H1 (cell line): Measurements from ENCODE around the gene CACNA1G. TPM values are rescaled to one million over a fixed set of nuclear protein-coding genes. Genes with fewer than 3 reads are reported as not detected.

Experiments used
- CTCF ChIA-PET: fragments of 300-600 bp; sonication (Branson Sonifier 250); formaldehyde crosslinking; loops from one replicate; lab custom pipeline; 2021; ENCODE audit not compliant: partially characterized antibody; lab: Charles Lee
- POLR2A ChIA-PET: fragments of 300-600 bp; sonication (Branson Sonifier 250); formaldehyde crosslinking; loops from one replicate; lab custom pipeline; 2021; ENCODE audit warnings: inconsistent platforms; ENCODE audit not compliant: partially characterized antibody; lab: Charles Lee
- DNase-seq, 2 experiments: peaks; one replicate each; pipeline versions ENCODE4 v3.0.0 to v3.0.0-alpha.2; 2010 to 2022; ENCODE audit warnings: low spot score in 2 of 2, low read depth in 1 of 2, mixed read lengths in 1 of 2
- FAIRE-seq: peaks from 2 replicates; lab custom pipeline; 2011; peaks lifted over from hg19 to GRCh38; lab: Jason Lieb, UNC
- H2AFZ ChIP-seq: 2 replicates; pipeline ENCODE4 v1.8.1; 2012; ENCODE audit warnings: low read length, inconsistent platforms
- H2AK5ac ChIP-seq: 2 replicates; pipeline ENCODE4 v1.6.1; 2013; ENCODE audit warnings: low read depth, low read length
- H2BK120ac ChIP-seq: replicated peaks from 2 replicates; pipeline ENCODE3; 2013; ENCODE audit warnings: low read depth, low read length, inconsistent platforms
- H2BK12ac ChIP-seq: 2 replicates; pipeline ENCODE4 v1.6.1; 2013; ENCODE audit warnings: low read depth, low read length
- H2BK15ac ChIP-seq: 2 replicates; pipeline ENCODE4 v1.6.1; 2013; ENCODE audit warnings: low read length
- H2BK20ac ChIP-seq: 2 replicates; pipeline ENCODE4 v1.6.1; 2013; ENCODE audit warnings: low read length
- H2BK5ac ChIP-seq: 2 replicates; pipeline ENCODE4 v1.6.1; 2013; ENCODE audit warnings: low read depth, low read length
- H3K14ac ChIP-seq: 2 replicates; pipeline ENCODE4 v1.6.1; 2013; ENCODE audit warnings: inconsistent platforms; ENCODE audit not compliant: insufficient read length
- H3K18ac ChIP-seq: 2 replicates; pipeline ENCODE4 v1.6.1; 2013; ENCODE audit warnings: low read length; ENCODE audit errors: extremely low read depth
- H3K23ac ChIP-seq: 2 replicates; pipeline ENCODE4 v1.6.1; 2013; ENCODE audit warnings: inconsistent platforms; ENCODE audit not compliant: insufficient read length
- H3K23me2 ChIP-seq: 2 replicates; pipeline ENCODE4 v1.6.1; 2013; ENCODE audit warnings: low read depth, low read length
- H3K27ac ChIP-seq: 2 replicates; pipeline ENCODE4 v1.6.1; 2011; ENCODE audit warnings: low read depth, low read length, inconsistent platforms
- H3K27me3 ChIP-seq, 4 experiments: replicated peaks in 1 of 4; 1 replicate in 1 of 4; 2 replicates in 3 of 4; pipeline versions ENCODE4 v1.6.1 to v1.8.1; 2011 to 2013; ENCODE audit warnings: low read length in 3 of 4, mild to moderate bottlenecking in 3 of 4, inconsistent platforms in 2 of 4, mixed read lengths in 2 of 4, moderate library complexity in 1 of 4; ENCODE audit not compliant: control insufficient read depth in 3 of 4, insufficient read depth in 3 of 4; ENCODE audit errors: extremely low read depth in 1 of 4
- H3K36me3 ChIP-seq, 4 experiments: 2 replicates each; pipeline versions ENCODE4 v1.6.1 to v1.8.1; 2011 to 2013; ENCODE audit warnings: mild to moderate bottlenecking in 4 of 4, low read length in 3 of 4, moderate library complexity in 2 of 4, control low read depth in 1 of 4, inconsistent platforms in 1 of 4; ENCODE audit not compliant: insufficient read depth in 4 of 4, control insufficient read depth in 2 of 4
- H3K4ac ChIP-seq: replicated peaks from 2 replicates; pipeline ENCODE3; 2013; ENCODE audit warnings: low read length, low read depth, mixed read lengths, inconsistent platforms; ENCODE audit not compliant: insufficient read length
- H3K4me1 ChIP-seq, 4 experiments: replicated peaks in 1 of 4; 1 replicate in 1 of 4; 2 replicates in 3 of 4; pipeline versions ENCODE4 v1.6.1 to v1.8.1; 2011 to 2013; ENCODE audit warnings: low read length in 3 of 4, inconsistent platforms in 2 of 4, mixed read lengths in 1 of 4; ENCODE audit not compliant: insufficient read depth in 4 of 4, control insufficient read depth in 3 of 4
- H3K4me2 ChIP-seq, 2 experiments: 2 replicates each; pipeline versions ENCODE4 v1.6.1 to v1.8.1; 2011 to 2013; ENCODE audit warnings: low read depth in 2 of 2, low read length in 2 of 2, control low read depth in 1 of 2, inconsistent platforms in 1 of 2, mild to moderate bottlenecking in 1 of 2; ENCODE audit not compliant: insufficient read depth in 1 of 2
- H3K4me3 ChIP-seq, 4 experiments: fragments of 200-600, 300-600 bp in 1 of 4; sonication (generic), shearing (Covaris generic), sonication (Bioruptor Twin) in 1 of 4; 2 replicates each; pipeline versions ENCODE4 v1.5.1 to v1.8.1; 2011 to 2016; ENCODE audit warnings: low read length in 4 of 4, low read depth in 3 of 4, control low read depth in 2 of 4, inconsistent platforms in 2 of 4, mild to moderate bottlenecking in 2 of 4, mixed read lengths in 1 of 4, moderate library complexity in 1 of 4; ENCODE audit not compliant: insufficient read depth in 2 of 4; ENCODE audit errors: extremely low read depth in 1 of 4
- H3K56ac ChIP-seq: replicated peaks from 2 replicates; pipeline ENCODE3; 2013; ENCODE audit warnings: low read depth, mild to moderate bottlenecking, mixed read lengths, low read length, inconsistent platforms; ENCODE audit not compliant: insufficient read length
- H3K79me1 ChIP-seq: 2 replicates; pipeline ENCODE4 v1.6.1; 2013; ENCODE audit warnings: low read depth, low read length, control low read depth
- H3K79me2 ChIP-seq, 2 experiments: 2 replicates each; pipeline versions ENCODE4 v1.6.1 to v1.8.1; 2012 to 2013; ENCODE audit warnings: low read length in 2 of 2, mild to moderate bottlenecking in 2 of 2, inconsistent platforms in 1 of 2; ENCODE audit not compliant: insufficient read depth in 2 of 2, control insufficient read depth in 1 of 2
- H3K9ac ChIP-seq, 4 experiments: replicated peaks in 1 of 4; 1 replicate in 1 of 4; 2 replicates in 3 of 4; pipeline versions ENCODE4 v1.6.1 to v1.8.1; 2011 to 2013; ENCODE audit warnings: low read depth in 3 of 4, low read length in 3 of 4, control low read depth in 2 of 4, mild to moderate bottlenecking in 2 of 4, moderate library complexity in 2 of 4, inconsistent platforms in 1 of 4; ENCODE audit errors: extremely low read depth in 1 of 4
- H3K9me3 ChIP-seq, 2 experiments: 2 replicates each; pipeline versions ENCODE4 v1.6.1 to v1.8.1; 2012 to 2013; ENCODE audit warnings: mild to moderate bottlenecking in 2 of 2, moderate library complexity in 2 of 2, control low read depth in 1 of 2, inconsistent platforms in 1 of 2, low read depth in 1 of 2, low read length in 1 of 2, mixed read lengths in 1 of 2; ENCODE audit not compliant: insufficient read depth in 2 of 2
- H4K20me1 ChIP-seq, 2 experiments: replicated peaks in 1 of 2; 2 replicates each; pipeline versions ENCODE3 to v1.8.1; 2011 to 2013; ENCODE audit warnings: inconsistent platforms in 2 of 2, low read length in 2 of 2, mild to moderate bottlenecking in 1 of 2; ENCODE audit not compliant: insufficient read depth in 2 of 2, control insufficient read depth in 1 of 2
- H4K5ac ChIP-seq: 2 replicates; pipeline ENCODE4 v1.6.1; 2013; ENCODE audit warnings: low read length, low read depth, mixed read lengths, inconsistent platforms; ENCODE audit not compliant: insufficient read length
- H4K8ac ChIP-seq: 2 replicates; pipeline ENCODE4 v1.8.0; 2013; ENCODE audit warnings: mild to moderate bottlenecking, moderate library complexity, low read length, inconsistent platforms; ENCODE audit not compliant: insufficient read depth; ENCODE audit errors: extremely low read depth
- H4K91ac ChIP-seq: replicated peaks from 2 replicates; pipeline ENCODE3; 2013; ENCODE audit warnings: low read length, mixed read lengths, inconsistent platforms; ENCODE audit not compliant: insufficient read length
- CBX5 ChIP-seq: fragments of 300-800, 300-1000 bp; sonication (generic); IDR thresholded peaks from 2 replicates; pipeline ENCODE4 v1.7.1; 2016; ENCODE audit warnings: antibody characterized with exemption, low read length, low read depth
- CHD2 ChIP-seq: IDR thresholded peaks from 2 replicates; pipeline ENCODE4 v1.6.1; 2012; ENCODE audit warnings: low read length, improper control_type of control experiment
- FOSL1 ChIP-seq: IDR thresholded peaks from 2 replicates; pipeline ENCODE4 v1.6.1; 2011; ENCODE audit warnings: mild to moderate bottlenecking, low read depth, low read length, moderate library complexity; ENCODE audit not compliant: insufficient read depth
- POU5F1 ChIP-seq: IDR thresholded peaks from 2 replicates; pipeline ENCODE4 v1.6.1; 2011; ENCODE audit warnings: low read depth, mild to moderate bottlenecking, low read length, moderate library complexity
- RBBP5 ChIP-seq: IDR thresholded peaks from 2 replicates; pipeline ENCODE4 v1.7.1; 2012; ENCODE audit warnings: low read depth, mild to moderate bottlenecking, inconsistent platforms, low read length, moderate library complexity, borderline replicate concordance
- TBP ChIP-seq: IDR thresholded peaks from 2 replicates; pipeline ENCODE4 v1.6.1; 2011; ENCODE audit warnings: low read depth, low read length, improper control_type of control experiment
- WGBS, 2 experiments: shearing (Covaris generic) in 1 of 2; methylation state at CpG; one replicate each; pipeline versions ENCODE4 v1.1.6 to v1.1.7; 2013 to 2015; ENCODE audit warnings: low lambda C conversion rate in 2 of 2, mixed read lengths in 2 of 2, inconsistent platforms in 1 of 2, low coverage in 1 of 2, missing lambda C conversion rate in 1 of 2; ENCODE audit not compliant: insufficient replicate concordance in 2 of 2, insufficient coverage in 1 of 2, insufficient read length in 1 of 2; ENCODE audit errors: extremely low coverage in 1 of 2, missing lambda C conversion rate in 1 of 2; 5-methylcytosine and 5-hydroxymethylcytosine counted together
- polyA plus RNA-seq, 7 experiments: library from polyadenylated mRNA; depleted of rRNA in 3 of 7; stranded (reverse) in 5 of 7; unstranded in 2 of 7; fragments of >200 nt in 5 of 7; fragments of 200-250 nt in 2 of 7; gene quantifications; 1 replicate in 5 of 7; 2 replicates in 1 of 7; 4 replicates in 1 of 7; pipeline versions ENCODE4 v1.2.1 to v1.2.3, GENCODE V29; 2011 to 2013; ENCODE audit warnings: missing spikeins in 2 of 7, mixed read lengths in 2 of 7
- total RNA-seq: library from RNA; stranded (reverse); fragmentation: NEBNext Ultra II Directional; extraction: Animal tissue kit (Norgen Biotek cat#: 25700); gene quantifications from 2 replicates; pipeline ENCODE4 v1.2.1, GENCODE V29; 2021

CACNA1G gene
- total and polyA plus RNA-seq, 2 of the 8 experiments (the other 6 are each of a cell fraction or from before 2014, with no cell fraction given) = 2.9 to 4.9 TPM

DNA sequence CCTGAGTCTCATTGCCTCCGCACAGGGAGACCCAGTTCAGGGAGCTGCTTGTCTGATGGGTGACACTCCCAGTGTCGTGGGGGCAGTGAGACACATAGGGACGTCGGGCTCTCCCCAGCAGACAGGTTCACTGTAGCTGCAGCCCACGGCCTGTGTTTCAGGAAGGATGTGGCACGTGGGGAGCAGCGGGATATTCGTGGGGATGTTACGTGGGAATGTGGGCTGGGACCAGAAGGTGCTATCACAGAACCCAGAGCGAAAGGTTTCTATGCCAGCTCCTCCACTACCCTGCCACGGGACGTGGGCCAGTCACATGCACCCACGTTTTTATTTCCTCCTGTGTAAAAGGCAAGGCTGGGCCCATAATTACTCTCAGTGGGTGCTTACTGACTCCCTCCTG is 16.3 kb downstream of the CACNA1G start:
- no peak for DNase-seq
- H3K23me2 ChIP-seq = no peaks in the 10 kb centered on the region
- TF ChIP-seq CBX5 = no peak
- no peak for TF ChIP-seq CHD2
- TF ChIP-seq FOSL1 = no peak
- TF ChIP-seq POU5F1 = no peak
- no peak for TF ChIP-seq RBBP5
- no peak for TF ChIP-seq TBP
- ChIA-PET POLR2A (interaction anchor here (1.6 to 2.2 kb wide), 2 partner anchors 11 to 15 kb away, joined by 3 to 6 read pairs; no protein-coding TSS in a partner anchor), CTCF (interaction anchor here (0.6 to 5.0 kb wide), 13 partner anchors 10 to 118 kb away, joined by 3 to 45 read pairs (median 4); partner anchors contain the start of gene CACNA1G)
- H3K79me2 ChIP-seq = no peaks in the 10 kb centered on the region
- WGBS, 2 experiments = 88% methylated on average over 13 of the region's 13 CpGs; no CpG with 5 or more reads in 1 of the 2 experiments
- H3K36me3 ChIP-seq = peaks cover 0 to 3% (median 0%) of the 10 kb centered on the region in 4 experiments; a peak in 1 of 8 replicates
- no peak overlapping the region for H3K4me2 ChIP-seq
- no peak overlapping the region for H2BK5ac ChIP-seq
- no peak overlapping the region for H2BK120ac ChIP-seq
- no peak overlapping the region for H3K9ac ChIP-seq
- H2AFZ ChIP-seq = no peak overlapping the region
- H3K4me3 ChIP-seq = no peak overlapping the region
- no peak overlapping the region for H3K56ac ChIP-seq
- no peaks in the 10 kb centered on the region for H3K9me3 ChIP-seq
- no peak overlapping the region for H2BK20ac ChIP-seq
- peaks cover 2 to 5% of the 10 kb centered on the region in 2 experiments for H4K20me1 ChIP-seq
- no peak overlapping the region for H4K8ac ChIP-seq
- no peak overlapping the region for H3K23ac ChIP-seq
- H3K27ac ChIP-seq = no peak overlapping the region
- no peak overlapping the region for H3K4ac ChIP-seq
- peaks cover 0 to 11% (median 7%) of the 10 kb centered on the region in 4 experiments; a peak in 4 of 7 replicates for H3K4me1 ChIP-seq
- no peaks in the 10 kb centered on the region; a peak in 1 of 7 replicates for H3K27me3 ChIP-seq
- H2AK5ac ChIP-seq = no peak overlapping the region
- no peak overlapping the region for H3K18ac ChIP-seq
- H4K5ac ChIP-seq = no peak overlapping the region
- H4K91ac ChIP-seq = no peak overlapping the region
- no peaks in the 10 kb centered on the region for H3K79me1 ChIP-seq
- no peak overlapping the region for H3K14ac ChIP-seq
- H2BK15ac ChIP-seq = no peak overlapping the region
- FAIRE-seq = no peak
- no peak overlapping the region for H2BK12ac ChIP-seq
